NT2/D1 (cell line): ENCODE measurements around the gene ZEB2.

Experiments used
- SUZ12 ChIP-seq: IDR thresholded peaks from 2 replicates; pipeline ENCODE4 v1.6.1; 2011; ENCODE audit not compliant: insufficient read length, insufficient read depth; ENCODE audit errors: extremely low read depth
- YY1 ChIP-seq: IDR thresholded peaks from 2 replicates; pipeline ENCODE4 v1.6.1; 2011; ENCODE audit not compliant: insufficient read length, insufficient read depth
- ZNF274 ChIP-seq: IDR thresholded peaks from 2 replicates; pipeline ENCODE4 v1.6.1; 2011; ENCODE audit warnings: mild to moderate bottlenecking, low read depth, low read length

DNA sequence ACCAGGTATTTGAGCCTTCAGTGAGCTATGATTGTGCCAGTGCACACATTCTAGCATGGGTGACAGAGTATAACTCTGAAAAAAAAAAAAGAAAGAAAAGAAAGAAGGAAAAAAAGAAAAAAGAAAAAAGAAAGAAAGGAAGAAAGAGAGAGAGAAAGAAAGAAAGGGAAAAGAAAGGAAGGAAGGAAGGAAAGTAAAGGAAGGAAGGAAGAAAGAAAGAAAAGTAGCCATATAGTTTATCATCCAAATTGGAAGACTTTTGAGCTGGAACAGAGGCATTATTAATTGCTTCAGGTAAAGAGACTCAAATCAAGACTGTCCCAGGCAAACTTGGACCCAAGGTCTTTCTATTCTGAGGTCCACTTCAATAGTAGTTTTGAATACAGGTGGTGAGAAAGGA lies 32.9 kb upstream of the ZEB2 start:
- no peak for TF ChIP-seq ZNF274
- no peak for TF ChIP-seq YY1
- TF ChIP-seq SUZ12 = no peak
